ENCODE measurements around the gene TSPAN11. TPM values are rescaled to one million over a fixed set of nuclear protein-coding genes. Genes with fewer than 3 reads are reported as not detected.

TSPAN11 gene
- total RNA-seq, 4 donors from 2014 or later: 1.5 to 3.0 (median 2.9) TPM

DNA sequence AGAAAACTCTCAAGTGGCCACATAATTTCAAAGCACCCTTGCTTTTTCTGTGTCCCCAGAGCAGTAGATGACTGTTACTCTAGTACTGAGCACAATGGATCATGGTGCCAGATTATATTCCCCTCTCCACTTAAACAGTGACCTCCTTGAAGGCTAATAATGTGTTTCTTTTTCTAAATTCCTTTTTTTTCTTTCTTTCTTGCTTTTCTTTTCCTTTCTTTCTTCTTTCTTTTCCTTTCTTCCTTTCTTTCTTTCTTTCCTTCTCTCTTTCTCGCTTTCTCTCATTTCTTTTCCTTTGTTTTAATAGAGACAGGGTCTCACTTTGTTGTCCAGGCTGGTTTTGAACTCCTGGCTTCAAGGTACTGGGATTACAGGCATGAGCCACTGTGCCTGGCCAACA is 26.2 kb upstream of the TSPAN11 start:
- 84% methylated on average over 1 of the region's 1 CpG; no CpG with 5 or more reads in 1 of the 2 donors for WGBS, 2 donors (ENCODE audit: low coverage in 1 of 2)
- no peak overlapping the region for H3K4me3 ChIP-seq
- no peak for TF ChIP-seq EP300 (IDR thresholded peaks at IDR 0.05; ENCODE audit: low read depth)
- TF ChIP-seq, protein P1, sequence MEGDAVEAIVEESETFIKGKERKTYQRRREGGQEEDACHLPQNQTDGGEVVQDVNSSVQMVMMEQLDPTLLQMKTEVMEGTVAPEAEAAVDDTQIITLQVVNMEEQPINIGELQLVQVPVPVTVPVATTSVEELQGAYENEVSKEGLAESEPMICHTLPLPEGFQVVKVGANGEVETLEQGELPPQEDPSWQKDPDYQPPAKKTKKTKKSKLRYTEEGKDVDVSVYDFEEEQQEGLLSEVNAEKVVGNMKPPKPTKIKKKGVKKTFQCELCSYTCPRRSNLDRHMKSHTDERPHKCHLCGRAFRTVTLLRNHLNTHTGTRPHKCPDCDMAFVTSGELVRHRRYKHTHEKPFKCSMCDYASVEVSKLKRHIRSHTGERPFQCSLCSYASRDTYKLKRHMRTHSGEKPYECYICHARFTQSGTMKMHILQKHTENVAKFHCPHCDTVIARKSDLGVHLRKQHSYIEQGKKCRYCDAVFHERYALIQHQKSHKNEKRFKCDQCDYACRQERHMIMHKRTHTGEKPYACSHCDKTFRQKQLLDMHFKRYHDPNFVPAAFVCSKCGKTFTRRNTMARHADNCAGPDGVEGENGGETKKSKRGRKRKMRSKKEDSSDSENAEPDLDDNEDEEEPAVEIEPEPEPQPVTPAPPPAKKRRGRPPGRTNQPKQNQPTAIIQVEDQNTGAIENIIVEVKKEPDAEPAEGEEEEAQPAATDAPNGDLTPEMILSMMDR (IDR thresholded peaks at IDR 0.05): no peak
- no peak for TF ChIP-seq POLR2AphosphoS5 (IDR thresholded peaks at IDR 0.05)
- no peak for TF ChIP-seq POLR2A (IDR thresholded peaks at IDR 0.05)
- no peaks in the 10 kb centered on the region for H3K4me1 ChIP-seq
- in situ Hi-C loops (cut with MboI; ENCODE audit: low pct_ligation_motif_present in 1 of 4, low pct_unique_long_range_greater_than_20kb in 1 of 4, low sequenced_read_pairs in 3 of 4) (no loop called here), intact Hi-C loops (cut with DNase I; ENCODE audit: low total_unique reads) (no loop called here)
- no peaks in the 10 kb centered on the region for H3K27me3 ChIP-seq
- H3K36me3 ChIP-seq: no peaks in the 10 kb centered on the region
- no peaks in the 10 kb centered on the region for H3K9me3 ChIP-seq
- no peak overlapping the region for H3K27ac ChIP-seq
- no peak for DNase-seq

DNA sequence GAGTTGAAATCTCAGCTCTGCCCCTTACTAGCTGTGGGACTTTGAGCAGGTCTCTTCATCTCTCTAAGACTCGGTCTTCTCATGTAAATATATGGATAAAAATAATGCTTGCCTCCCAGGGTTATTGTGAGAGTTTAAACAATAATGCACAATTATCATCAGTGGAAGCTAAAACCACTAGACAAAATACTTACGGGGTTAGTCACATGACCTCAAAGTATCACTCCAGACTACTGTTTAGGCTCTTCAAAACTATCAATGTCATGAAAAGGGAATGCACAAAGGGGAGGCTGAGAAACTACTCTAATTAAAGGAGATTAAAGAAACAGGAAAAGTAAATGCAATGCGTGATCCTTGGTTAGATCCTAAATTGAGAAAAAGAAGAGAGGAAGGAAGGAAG is 24.5 kb upstream of the TSPAN11 start:
- Histone ChIP-seq H3K4me3 (no peak overlapping the region), H3K27ac (no peak overlapping the region), H3K4me1 (no peaks in the 10 kb centered on the region), H3K36me3 (no peaks in the 10 kb centered on the region), H3K27me3 (no peaks in the 10 kb centered on the region), H3K9me3 (no peaks in the 10 kb centered on the region)
- TF ChIP-seq EP300 (IDR thresholded peaks at IDR 0.05; ENCODE audit: low read depth) (no peak), POLR2A (IDR thresholded peaks at IDR 0.05) (no peak), POLR2AphosphoS5 (IDR thresholded peaks at IDR 0.05) (no peak)
- TF ChIP-seq, protein P1 (IDR thresholded peaks at IDR 0.05): no peak
- DNase-seq: no peak
- in situ Hi-C loops (cut with MboI; ENCODE audit: low pct_ligation_motif_present in 1 of 4, low pct_unique_long_range_greater_than_20kb in 1 of 4, low sequenced_read_pairs in 3 of 4): no loop called here
- 44 to 61% methylated on average over 2 to 3 of the region's 3 CpGs for WGBS, 2 donors (ENCODE audit: low coverage in 1 of 2)
- intact Hi-C loops (cut with DNase I; ENCODE audit: low total_unique reads): no loop called here

DNA sequence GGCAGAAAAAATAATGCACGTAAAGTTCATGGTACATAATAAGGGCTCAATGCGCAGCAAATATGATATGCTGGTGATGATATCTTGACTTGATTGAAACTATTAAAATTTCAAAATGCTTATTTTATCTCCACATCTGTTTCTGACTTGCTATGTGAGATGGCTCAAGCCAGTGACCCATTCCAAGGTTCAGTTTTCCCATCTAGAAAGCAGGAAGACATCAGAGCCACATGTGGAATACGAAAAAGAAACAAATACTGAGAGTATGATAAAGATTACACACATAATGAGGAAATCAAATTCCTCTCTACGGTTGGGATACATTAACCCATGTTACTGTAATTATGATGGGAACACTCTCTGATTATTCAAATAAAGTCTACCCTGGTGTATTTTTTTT is 24.0 kb upstream of the TSPAN11 start:
- WGBS, 2 donors (ENCODE audit: low coverage in 1 of 2): 39 to 73% methylated on average over 4 of the region's 4 CpGs
- H3K27ac ChIP-seq: no peak overlapping the region
- no peak overlapping the region for H3K4me3 ChIP-seq
- no peaks in the 10 kb centered on the region for H3K4me1 ChIP-seq
- intact Hi-C loops (cut with DNase I; ENCODE audit: low total_unique reads) (no loop called here), in situ Hi-C loops (cut with MboI; ENCODE audit: low pct_ligation_motif_present in 1 of 4, low pct_unique_long_range_greater_than_20kb in 1 of 4, low sequenced_read_pairs in 3 of 4) (no loop called here)
- no peaks in the 10 kb centered on the region for H3K9me3 ChIP-seq
- no peak for DNase-seq
- TF ChIP-seq EP300 (IDR thresholded peaks at IDR 0.05; ENCODE audit: low read depth) (no peak), POLR2A (IDR thresholded peaks at IDR 0.05) (no peak), POLR2AphosphoS5 (IDR thresholded peaks at IDR 0.05) (no peak)
- TF ChIP-seq, protein P1 (IDR thresholded peaks at IDR 0.05): no peak
- H3K36me3 ChIP-seq: no peaks in the 10 kb centered on the region
- H3K27me3 ChIP-seq: no peaks in the 10 kb centered on the region

DNA sequence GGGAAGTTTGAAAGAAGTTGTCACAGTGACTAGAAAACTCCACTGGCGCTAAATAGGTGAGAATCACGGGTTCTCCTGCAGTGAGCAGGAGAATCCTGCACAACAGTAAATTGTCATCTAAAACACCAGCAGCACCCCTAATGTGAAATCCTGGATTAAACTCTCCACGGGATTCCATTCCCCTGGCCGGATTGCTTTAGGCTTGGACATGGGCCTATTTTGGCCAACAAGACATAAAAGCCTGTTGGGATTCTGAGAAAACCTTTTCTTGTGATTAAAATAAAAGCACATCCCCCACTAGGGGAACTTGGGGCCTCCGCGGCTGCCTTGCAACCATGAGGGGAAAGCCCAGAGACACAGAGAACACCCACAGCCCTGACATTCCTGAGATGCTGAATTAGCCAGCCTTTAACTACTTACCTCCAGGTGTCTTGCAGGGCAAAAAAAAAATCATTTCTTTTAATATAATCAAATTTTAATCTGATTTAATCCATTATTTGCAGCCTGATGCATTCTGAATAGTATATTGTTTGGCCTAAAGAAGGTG is 21.0 kb upstream of the TSPAN11 start:
- Histone ChIP-seq H3K9me3 (no peaks in the 10 kb centered on the region), H3K27me3 (no peaks in the 10 kb centered on the region), H3K36me3 (no peaks in the 10 kb centered on the region), H3K4me3 (no peak overlapping the region), H3K4me1 (peaks cover 0 to 15% (median 0%) of the 10 kb centered on the region in 4 donors), H3K27ac (no peak overlapping the region)
- WGBS, 2 donors (ENCODE audit: low coverage in 1 of 2): 79 to 82% methylated on average over 4 to 6 of the region's 6 CpGs
- intact Hi-C loops (cut with DNase I; ENCODE audit: low total_unique reads) (no loop called here), in situ Hi-C loops (cut with MboI; ENCODE audit: low pct_ligation_motif_present in 1 of 4, low pct_unique_long_range_greater_than_20kb in 1 of 4, low sequenced_read_pairs in 3 of 4) (no loop called here)
- no peak for DNase-seq
- TF ChIP-seq EP300 (IDR thresholded peaks at IDR 0.05; ENCODE audit: low read depth): no peak
- no peak for TF ChIP-seq POLR2AphosphoS5 (IDR thresholded peaks at IDR 0.05)
- TF ChIP-seq, protein P1 (IDR thresholded peaks at IDR 0.05): no peak
- no peak for TF ChIP-seq POLR2A (IDR thresholded peaks at IDR 0.05)
